GM21786 (cell line): ENCODE data around the gene SH3GL1.
"Not testable (repeated sequence)": the region's sequence is repeated elsewhere in the genome, so short reads cannot be mapped to it uniquely, and the experiment has no call there.

Experiments used
- ATAC-seq: cut with Tn5 transposase; IDR thresholded peaks from one replicate; pipeline ENCODE4 v1.9.1; 2021; ENCODE audit not compliant: unreplicated experiment

The SH3GL1 gene

GRCh38 chr19:4365341-4365740 lies 35.0 kb downstream of the SH3GL1 start:
- no peak for ATAC-seq

GRCh38 chr19:4363571-4364304 lies 36.6 kb downstream of the SH3GL1 start:
- ATAC-seq: no peak

GRCh38 chr19:4362831-4363545 lies 37.4 kb downstream of the SH3GL1 start:
- ATAC-seq: no peak

DNA sequence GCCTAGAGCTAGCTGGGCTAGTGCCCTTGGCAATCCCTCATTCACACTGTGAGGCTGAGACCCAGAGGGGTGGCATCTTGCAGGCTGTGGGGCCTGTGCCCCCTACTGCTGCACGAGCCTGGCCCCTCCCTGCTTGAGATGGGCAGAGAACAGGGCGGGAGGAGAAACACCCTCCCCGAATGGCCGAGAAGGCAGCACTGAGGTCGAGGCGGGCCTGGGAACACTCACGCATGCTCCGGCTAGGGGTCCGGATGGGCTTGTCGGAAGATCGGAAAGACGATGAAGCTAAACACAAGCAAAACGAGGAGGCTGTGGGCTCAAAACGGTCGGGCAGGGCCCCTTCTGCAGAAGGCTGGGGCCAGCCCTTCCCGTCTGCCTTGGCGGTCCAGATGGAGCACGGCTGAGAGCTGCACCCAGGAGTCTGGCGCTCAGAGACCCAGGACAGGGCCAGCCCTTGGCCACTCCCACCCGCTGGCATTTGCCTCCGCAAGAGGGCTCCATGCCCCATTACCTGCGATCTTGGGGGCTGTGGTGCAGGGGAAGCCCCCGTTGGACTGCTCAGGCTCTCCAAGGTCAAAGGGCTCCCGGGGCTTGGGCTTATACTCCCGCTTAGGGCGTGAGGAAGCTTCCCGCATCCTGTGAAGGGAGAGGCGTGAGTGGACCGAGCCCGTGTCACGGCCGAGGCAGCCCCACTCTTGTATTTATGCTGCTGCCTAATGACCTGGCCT lies 38.1 kb downstream of the SH3GL1 start:
- ATAC-seq: no peak

DNA sequence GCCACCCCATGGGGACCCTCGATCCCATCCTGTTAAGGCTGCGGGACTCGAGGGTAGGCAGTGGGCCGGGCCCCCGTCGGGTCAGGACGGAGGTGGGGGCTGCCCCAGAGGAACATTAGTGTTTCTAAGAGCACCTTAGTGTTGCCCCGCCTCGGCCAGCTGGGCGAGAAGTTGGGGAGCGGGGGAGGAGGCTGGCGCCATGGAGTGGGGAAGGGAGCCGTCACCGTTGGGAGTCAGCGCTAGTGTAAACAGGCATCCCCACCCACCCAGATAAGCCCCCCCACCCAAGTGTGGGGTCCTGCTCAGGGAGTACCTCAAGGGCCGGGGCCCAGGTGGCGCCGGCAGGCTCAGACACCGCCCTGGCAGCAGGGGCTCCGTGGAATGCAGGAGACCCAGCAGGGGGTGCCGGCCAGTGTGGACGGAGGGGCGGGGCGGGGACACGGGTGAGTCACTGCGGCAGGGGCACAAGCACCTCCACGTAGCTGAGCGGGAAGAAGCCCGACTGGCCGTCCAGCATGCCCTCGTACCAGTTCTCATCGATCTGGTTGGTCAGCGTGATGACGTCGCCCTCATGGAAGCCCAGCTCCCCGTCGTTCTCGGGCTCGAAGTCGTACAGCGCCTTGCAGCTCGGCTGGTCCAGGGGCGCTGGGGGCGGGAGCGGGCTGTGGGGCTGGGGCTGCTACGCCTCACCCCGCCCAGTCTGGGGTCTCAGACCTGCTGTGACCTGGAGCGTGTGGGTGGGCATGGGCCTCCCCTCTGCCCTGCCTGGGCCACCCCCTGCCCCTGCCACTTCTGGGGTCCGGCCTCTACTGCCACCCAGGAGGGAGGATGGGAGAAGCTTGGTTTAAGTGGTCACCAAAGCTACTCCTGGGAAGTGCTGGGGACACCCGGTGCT lies 38.9 kb downstream of the SH3GL1 start:
- ATAC-seq: no peak

DNA sequence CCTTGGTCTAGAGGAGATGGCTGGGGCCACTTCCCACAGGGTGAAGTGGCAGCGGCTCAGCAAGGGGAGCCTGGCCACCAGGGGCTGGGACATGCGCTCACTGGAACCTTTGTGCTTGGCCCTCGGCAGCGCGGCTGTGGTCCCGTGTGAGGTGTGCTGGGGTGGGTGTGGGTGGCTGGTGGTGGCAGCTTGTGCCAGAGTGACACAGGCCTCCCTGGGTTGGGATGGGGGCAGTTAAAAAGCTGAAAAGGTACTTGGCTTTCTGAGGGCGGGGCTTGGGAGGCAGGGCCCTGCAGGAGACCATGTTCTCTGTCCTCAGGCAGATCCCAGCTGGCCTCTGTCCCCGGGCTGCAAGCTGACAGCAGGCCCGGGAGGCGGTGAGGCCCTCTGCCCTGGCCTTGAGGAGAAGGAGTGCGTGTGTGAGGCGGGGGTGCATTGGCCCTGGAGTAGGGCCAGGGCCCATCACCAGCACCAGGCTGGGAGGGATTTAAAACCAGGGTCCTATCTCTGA lies 39.7 kb downstream of the SH3GL1 start:
- no peak for ATAC-seq

- ATAC-seq: no peak
These were observed 40.2 kb downstream of the SH3GL1 start for GRCh38 chr19:4360081-4360569.

GRCh38 chr19:4359627-4360000 lies 40.7 kb downstream of the SH3GL1 start:
- ATAC-seq: no peak

DNA sequence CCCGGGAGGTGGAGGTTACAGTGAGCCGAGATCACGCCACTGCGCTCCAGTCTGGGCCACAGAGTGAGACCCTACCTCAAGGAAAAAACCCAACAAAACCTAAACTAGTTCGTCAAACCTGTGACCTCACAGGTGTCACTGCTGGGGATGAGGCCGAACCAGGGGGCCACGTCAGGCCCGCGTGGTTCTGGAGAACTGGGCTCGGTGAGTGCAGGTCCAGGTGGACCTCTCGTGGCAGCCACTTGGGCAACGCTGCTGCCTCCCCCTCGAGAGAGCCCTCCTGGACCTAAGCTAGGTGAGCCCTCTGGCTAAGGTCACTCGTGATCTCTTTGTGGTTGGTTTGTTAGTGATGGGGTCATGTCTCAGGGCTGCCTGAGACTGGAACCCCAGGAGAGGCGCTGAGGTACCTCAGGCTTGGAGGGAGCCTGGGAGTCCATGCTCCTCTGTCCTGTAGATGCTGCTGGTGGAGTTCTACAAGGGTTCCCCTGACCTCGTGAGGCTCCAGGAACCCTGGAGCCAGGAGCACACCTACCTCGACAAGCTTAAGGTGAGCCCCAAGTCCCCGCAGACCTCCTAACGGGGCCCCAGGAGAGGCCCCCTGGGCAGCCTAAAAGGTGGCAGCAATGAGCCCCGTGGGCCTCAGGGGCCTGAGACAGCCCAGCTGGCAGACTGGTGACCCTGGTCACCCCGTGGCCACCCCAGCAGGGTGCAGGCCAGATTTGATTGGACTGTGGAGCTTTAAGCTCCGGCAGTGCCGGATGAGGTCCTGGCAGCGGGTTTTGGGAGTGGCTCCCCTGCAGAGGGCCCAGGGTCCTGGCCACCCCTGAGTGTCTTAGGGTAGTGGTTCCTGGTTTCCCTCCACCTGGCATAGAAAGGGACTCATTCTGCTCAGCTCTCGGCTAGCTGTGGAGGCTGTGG lies 41.4 kb downstream of the SH3GL1 start:
- ATAC-seq: no peak

GRCh38 chr19:4357921-4358326 lies 42.4 kb downstream of the SH3GL1 start:
- ATAC-seq: no peak

DNA sequence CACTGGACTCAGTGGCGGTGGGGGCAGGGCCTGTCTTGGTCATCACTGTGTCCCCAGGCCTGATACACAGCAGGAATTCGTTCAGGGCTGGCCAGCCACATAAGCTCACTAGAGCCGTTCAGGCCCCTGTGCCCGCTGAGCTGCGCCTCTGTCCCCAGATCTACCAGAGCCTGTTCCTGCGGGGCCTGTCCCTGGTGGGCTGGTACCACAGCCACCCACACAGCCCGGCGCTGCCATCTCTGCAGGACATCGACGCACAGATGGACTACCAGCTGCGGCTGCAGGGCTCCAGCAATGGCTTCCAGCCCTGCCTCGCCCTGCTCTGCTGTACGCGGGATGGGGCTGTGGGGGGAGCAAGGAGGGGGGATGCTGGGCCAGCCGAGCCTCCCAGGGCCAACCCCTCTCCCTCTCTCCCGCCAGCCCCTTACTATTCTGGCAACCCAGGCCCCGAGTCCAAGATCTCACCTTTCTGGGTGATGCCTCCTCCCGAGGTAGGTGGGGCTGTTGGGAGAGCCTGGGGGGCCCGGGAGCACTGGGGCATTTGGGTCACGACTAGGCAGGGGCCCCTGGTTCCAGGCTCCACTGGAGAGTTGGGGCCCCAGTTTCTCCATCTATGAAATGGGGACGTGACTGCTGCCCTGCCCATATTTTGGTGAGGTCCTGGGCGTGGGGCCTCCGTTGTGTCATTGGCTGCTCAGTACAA lies 43.1 kb downstream of the SH3GL1 start:
- no peak for ATAC-seq

- ATAC-seq: no peak
These were observed 45.5 kb downstream of the SH3GL1 start for GRCh38 chr19:4354897-4355296.

GRCh38 chr19:4354282-4354681 lies 46.1 kb downstream of the SH3GL1 start:
- ATAC-seq: no peak

DNA sequence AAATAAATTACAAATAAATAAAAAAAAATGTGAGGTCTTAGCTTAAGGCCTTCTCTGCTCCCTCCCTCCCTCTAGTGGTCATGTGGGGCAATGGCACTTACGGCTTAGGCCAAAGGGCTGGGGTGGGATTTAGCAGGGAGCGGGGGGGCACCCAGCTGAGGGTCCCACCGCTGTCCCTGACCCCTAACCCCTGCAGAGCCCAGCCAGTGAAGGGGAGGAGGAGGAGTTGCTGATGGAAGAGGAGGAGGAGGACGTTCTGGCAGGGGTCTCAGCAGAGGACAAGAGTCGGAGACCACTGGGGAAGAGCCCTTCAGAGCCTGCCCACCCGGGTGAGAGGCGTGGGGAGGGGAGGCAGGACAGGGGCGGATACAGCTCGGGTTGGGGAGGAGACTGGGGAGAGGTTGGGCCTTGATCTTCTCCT lies 47.6 kb downstream of the SH3GL1 start:
- ATAC-seq: no peak

DNA sequence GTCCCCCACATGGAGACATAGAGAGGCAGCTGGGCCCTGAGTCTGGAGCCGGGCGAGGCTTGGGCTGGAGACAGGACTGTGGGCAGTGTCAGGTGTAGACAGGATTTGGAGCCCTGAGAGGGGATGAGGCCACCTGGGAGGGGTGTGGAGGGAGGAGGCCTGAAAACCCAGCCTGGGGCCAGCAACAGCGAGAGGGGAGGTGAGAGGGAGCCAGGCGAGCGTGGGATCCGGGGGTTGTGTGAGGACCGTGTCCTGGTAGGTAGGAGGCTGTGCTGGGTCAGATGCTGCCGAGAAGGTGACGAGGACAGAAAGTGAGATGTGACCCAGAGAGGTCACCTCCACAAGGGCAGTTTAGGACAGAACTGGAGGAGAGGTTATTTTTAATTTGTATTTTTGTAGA lies 49.6 kb downstream of the SH3GL1 start:
- ATAC-seq: no peak

DNA sequence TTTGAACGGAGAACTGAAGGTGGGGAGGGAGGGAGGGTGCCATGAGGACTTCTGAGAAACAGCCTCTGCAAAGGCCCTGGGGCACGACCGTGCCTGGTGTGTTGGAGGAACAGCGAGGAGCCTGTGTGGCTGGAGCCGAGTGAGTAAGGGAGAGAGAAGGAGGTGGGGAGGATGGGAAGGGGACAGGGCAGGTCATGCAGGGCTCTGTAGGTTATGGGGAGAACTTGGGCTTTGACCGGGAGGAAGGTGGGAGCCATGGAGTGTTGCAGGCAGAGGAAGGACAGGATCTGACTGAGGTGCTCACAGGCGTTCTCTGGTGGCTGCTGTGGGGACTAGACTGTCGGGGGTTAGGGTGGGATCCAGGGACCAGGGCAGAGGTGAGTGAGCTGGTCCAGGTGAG lies 50.2 kb downstream of the SH3GL1 start:
- ATAC-seq: no peak

GRCh38 chr19:4349225-4349624 lies 51.1 kb downstream of the SH3GL1 start:
- not testable (repeated sequence) for ATAC-seq

DNA sequence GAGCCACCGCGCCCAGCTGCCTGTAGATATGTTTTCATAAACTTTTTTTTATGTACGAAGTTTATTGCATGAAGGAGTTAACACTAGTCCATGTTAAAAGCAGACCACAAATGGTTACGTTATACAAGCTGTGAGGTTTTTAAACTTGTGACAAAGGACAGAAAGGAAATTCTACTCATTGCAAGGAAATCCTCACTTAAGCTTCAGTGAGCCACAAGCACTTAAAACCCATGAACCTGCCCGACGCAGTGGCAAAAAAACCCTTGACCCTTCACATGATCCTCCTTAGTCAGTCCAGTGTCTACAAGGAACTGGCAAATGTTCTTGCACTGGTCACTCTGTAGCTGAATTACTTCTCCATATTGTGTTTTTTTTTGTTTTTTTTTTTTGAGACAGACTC lies 52.8 kb downstream of the SH3GL1 start:
- no peak for ATAC-seq

GRCh38 chr19:4346020-4346383 lies 54.3 kb downstream of the SH3GL1 start:
- ATAC-seq: no peak
